ENCODE results near the gene BRD4.
A peak's percentile ranks its signal among the peaks of the same experiment; 100 is the strongest.

BRD4 gene

GRCh38 chr19:15287496-15287895 lies 44.8 kb downstream of the BRD4 start:
- no peaks in the 10 kb centered on the region for H3K9me3 ChIP-seq (replicated peaks in 1 of 2; ENCODE audit: control insufficient read depth in 2 of 2, insufficient read depth in 1 of 2, low read depth in 1 of 2, low read length in 2 of 2)
- no peak overlapping the region for H3K18ac ChIP-seq (ENCODE audit: low read length)
- peaks cover 0 to 6% of the 10 kb centered on the region in 2 donors for H3K36me3 ChIP-seq (replicated peaks in 1 of 2; ENCODE audit: control insufficient read depth in 2 of 2, insufficient read depth in 2 of 2, low read length in 2 of 2)
- no peak overlapping the region for H2BK15ac ChIP-seq (ENCODE audit: low read length)
- H2AK5ac ChIP-seq (ENCODE audit: low read depth, low read length) = no peak overlapping the region
- no peaks in the 10 kb centered on the region for H3K27me3 ChIP-seq (ENCODE audit: control insufficient read depth in 3 of 3, insufficient read depth in 3 of 3, low read depth in 1 of 3, low read length in 3 of 3)
- H2BK5ac ChIP-seq (ENCODE audit: low read length) = no peak overlapping the region
- H3K27ac ChIP-seq (replicated peaks; ENCODE audit: low read length) = no peak overlapping the region
- H4K91ac ChIP-seq (ENCODE audit: low read depth, low read length, poor library complexity) = no peak overlapping the region
- no peak overlapping the region for H3K4ac ChIP-seq (ENCODE audit: low read length)
- H4K8ac ChIP-seq (ENCODE audit: low read depth, low read length) = no peak overlapping the region
- H3K79me1 ChIP-seq (ENCODE audit: low read depth, low read length) = peaks cover 6% of the 10 kb centered on the region
- H3K4me3 ChIP-seq (ENCODE audit: low read length in 2 of 2) = no peak overlapping the region
- no peak for DNase-seq (ENCODE audit: low spot score)
- H3K23ac ChIP-seq (ENCODE audit: low read depth, low read length, poor library complexity) = no peak overlapping the region
- peaks cover 3 to 29% of the 10 kb centered on the region in 2 donors for H3K4me1 ChIP-seq (ENCODE audit: control insufficient read depth in 2 of 2, insufficient read depth in 1 of 2, low read depth in 1 of 2, low read length in 2 of 2)
- no CpG with 5 or more reads among the region's 10 CpGs for WGBS, 2 donors (ENCODE audit: extremely low coverage in 2 of 2, insufficient read length in 2 of 2, insufficient replicate concordance in 1 of 2)
- no peak overlapping the region for H3K4me2 ChIP-seq (ENCODE audit: insufficient read depth, low read length, poor library complexity, severe bottlenecking)
- H3K14ac ChIP-seq (ENCODE audit: low read length) = no peak overlapping the region
- H3K9ac ChIP-seq (ENCODE audit: low read depth, low read length, poor library complexity) = no peak overlapping the region
- H2BK12ac ChIP-seq (ENCODE audit: low read length) = no peak overlapping the region
- no peak overlapping the region for H2BK120ac ChIP-seq (ENCODE audit: low read depth, low read length)
- H2AFZ ChIP-seq (ENCODE audit: low read length) = no peak overlapping the region

DNA sequence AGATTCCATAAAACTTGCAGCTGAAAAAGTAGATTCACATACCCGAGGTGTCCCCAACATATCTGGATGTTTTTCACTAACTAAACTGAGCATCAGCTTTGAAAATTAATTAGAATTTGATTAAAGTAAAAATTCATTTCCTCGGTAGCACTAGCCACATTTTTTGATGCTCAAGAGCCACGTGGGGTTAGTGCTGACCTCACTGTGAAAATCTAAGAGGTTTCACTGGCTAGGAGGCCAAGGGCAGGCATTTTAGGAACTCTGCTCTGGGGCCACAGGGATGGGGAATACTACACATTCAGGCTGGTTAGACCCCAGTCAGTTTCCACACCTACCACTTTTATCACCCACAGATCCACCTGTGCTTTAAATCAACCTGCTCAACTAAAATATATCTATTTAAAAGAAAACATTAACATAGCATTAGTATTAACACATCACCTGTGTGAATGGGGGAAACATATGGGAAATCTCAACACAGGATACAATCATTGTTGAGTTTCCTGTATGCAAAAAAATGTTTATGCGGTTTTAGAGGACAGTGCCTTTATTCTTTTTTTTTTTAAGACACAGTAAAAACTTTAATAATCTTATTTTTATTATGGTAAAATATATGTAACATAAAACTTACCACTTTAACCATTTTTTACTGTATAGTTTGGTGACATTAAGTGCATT lies 45.5 kb downstream of the BRD4 start:
- Histone ChIP-seq H3K9ac (ENCODE audit: low read depth, low read length, poor library complexity) (no peak overlapping the region), H3K4me1 (ENCODE audit: control insufficient read depth in 2 of 2, insufficient read depth in 1 of 2, low read depth in 1 of 2, low read length in 2 of 2) (peaks cover 3 to 29% of the 10 kb centered on the region in 2 donors)

GRCh38 chr19:15285896-15286591 lies 46.3 kb downstream of the BRD4 start:
- H2BK120ac ChIP-seq (ENCODE audit: low read depth, low read length) = no peak overlapping the region
- no peak overlapping the region for H4K91ac ChIP-seq (ENCODE audit: low read depth, low read length, poor library complexity)
- H2AFZ ChIP-seq (ENCODE audit: low read length) = no peak overlapping the region
- peak overlapping the region; percentile 7 for H3K27ac ChIP-seq (replicated peaks; ENCODE audit: low read length)
- no peak overlapping the region for H3K9ac ChIP-seq (ENCODE audit: low read depth, low read length, poor library complexity)
- H2AK5ac ChIP-seq (ENCODE audit: low read depth, low read length) = no peak overlapping the region
- H3K4me1 ChIP-seq (ENCODE audit: control insufficient read depth in 2 of 2, insufficient read depth in 1 of 2, low read depth in 1 of 2, low read length in 2 of 2) = peaks cover 9 to 34% of the 10 kb centered on the region in 2 donors
- no peak overlapping the region for H4K8ac ChIP-seq (ENCODE audit: low read depth, low read length)
- H3K9me3 ChIP-seq (replicated peaks in 1 of 2; ENCODE audit: control insufficient read depth in 2 of 2, insufficient read depth in 1 of 2, low read depth in 1 of 2, low read length in 2 of 2) = no peaks in the 10 kb centered on the region
- H3K4me2 ChIP-seq (ENCODE audit: insufficient read depth, low read length, poor library complexity, severe bottlenecking) = no peak overlapping the region
- no peak overlapping the region for H2BK12ac ChIP-seq (ENCODE audit: low read length)
- no peak overlapping the region for H3K4ac ChIP-seq (ENCODE audit: low read length)
- H3K18ac ChIP-seq (ENCODE audit: low read length) = no peak overlapping the region
- no peak overlapping the region for H2BK15ac ChIP-seq (ENCODE audit: low read length)
- WGBS, 2 donors (ENCODE audit: extremely low coverage in 2 of 2, insufficient read length in 2 of 2, insufficient replicate concordance in 1 of 2) = no CpG with 5 or more reads among the region's 11 CpGs
- no peaks in the 10 kb centered on the region for H3K27me3 ChIP-seq (ENCODE audit: control insufficient read depth in 3 of 3, insufficient read depth in 3 of 3, low read depth in 1 of 3, low read length in 3 of 3)
- H3K23ac ChIP-seq (ENCODE audit: low read depth, low read length, poor library complexity) = no peak overlapping the region
- no peak for DNase-seq (ENCODE audit: low spot score)
- no peak overlapping the region for H2BK5ac ChIP-seq (ENCODE audit: low read length)
- H3K14ac ChIP-seq (ENCODE audit: low read length) = no peak overlapping the region
- H3K36me3 ChIP-seq (replicated peaks in 1 of 2; ENCODE audit: control insufficient read depth in 2 of 2, insufficient read depth in 2 of 2, low read length in 2 of 2) = peaks cover 0 to 6% of the 10 kb centered on the region in 2 donors
- peaks cover 6% of the 10 kb centered on the region for H3K79me1 ChIP-seq (ENCODE audit: low read depth, low read length)
- H3K4me3 ChIP-seq (ENCODE audit: low read length in 2 of 2) = no peak overlapping the region

More for the DNA sequence above, 45.5 kb downstream of the BRD4 start:
- Histone ChIP-seq H2BK5ac (ENCODE audit: low read length) (no peak overlapping the region), H2BK120ac (ENCODE audit: low read depth, low read length) (no peak overlapping the region), H2AK5ac (ENCODE audit: low read depth, low read length) (no peak overlapping the region), H3K27me3 (ENCODE audit: control insufficient read depth in 3 of 3, insufficient read depth in 3 of 3, low read depth in 1 of 3, low read length in 3 of 3) (no peaks in the 10 kb centered on the region), H2BK15ac (ENCODE audit: low read length) (no peak overlapping the region), H3K36me3 (replicated peaks in 1 of 2; ENCODE audit: control insufficient read depth in 2 of 2, insufficient read depth in 2 of 2, low read length in 2 of 2) (peaks cover 0 to 6% of the 10 kb centered on the region in 2 donors), H3K14ac (ENCODE audit: low read length) (no peak overlapping the region), H2AFZ (ENCODE audit: low read length) (no peak overlapping the region), H3K4ac (ENCODE audit: low read length) (no peak overlapping the region), H3K23ac (ENCODE audit: low read depth, low read length, poor library complexity) (no peak overlapping the region), H2BK12ac (ENCODE audit: low read length) (no peak overlapping the region), H3K4me2 (ENCODE audit: insufficient read depth, low read length, poor library complexity, severe bottlenecking) (no peak overlapping the region), H3K27ac (replicated peaks; ENCODE audit: low read length) (no peak overlapping the region), H4K91ac (ENCODE audit: low read depth, low read length, poor library complexity) (no peak overlapping the region), H3K79me1 (ENCODE audit: low read depth, low read length) (peaks cover 6% of the 10 kb centered on the region), H3K9me3 (replicated peaks in 1 of 2; ENCODE audit: control insufficient read depth in 2 of 2, insufficient read depth in 1 of 2, low read depth in 1 of 2, low read length in 2 of 2) (no peaks in the 10 kb centered on the region), H3K18ac (ENCODE audit: low read length) (no peak overlapping the region), H3K4me3 (ENCODE audit: low read length in 2 of 2) (no peak overlapping the region), H4K8ac (ENCODE audit: low read depth, low read length) (no peak overlapping the region)
- no CpG with 5 or more reads among the region's 4 CpGs for WGBS, 2 donors (ENCODE audit: extremely low coverage in 2 of 2, insufficient read length in 2 of 2, insufficient replicate concordance in 1 of 2)
- no peak for DNase-seq (ENCODE audit: low spot score)

DNA sequence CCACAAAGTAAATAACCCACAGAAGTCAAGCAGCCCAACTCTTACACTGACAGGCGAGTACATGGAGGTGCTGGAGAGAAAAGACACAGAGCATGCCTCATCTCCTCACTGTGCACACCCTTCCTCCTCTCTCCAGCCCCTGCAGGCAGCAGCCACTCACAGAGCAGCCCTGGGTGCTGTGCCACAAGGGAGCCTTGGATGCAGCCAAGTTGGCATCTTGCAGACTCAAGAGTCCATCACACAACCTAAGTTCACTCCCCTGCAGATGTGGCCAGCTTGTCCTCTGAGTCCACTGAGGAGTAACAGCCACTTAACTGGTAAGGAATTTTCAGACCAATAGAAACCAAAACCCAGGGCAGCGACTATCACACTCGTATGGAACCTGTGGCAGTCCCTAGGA lies 47.4 kb downstream of the BRD4 start:
- Histone ChIP-seq H2BK12ac (ENCODE audit: low read length) (no peak overlapping the region), H4K91ac (ENCODE audit: low read depth, low read length, poor library complexity) (no peak overlapping the region), H2BK120ac (ENCODE audit: low read depth, low read length) (no peak overlapping the region), H3K4me2 (ENCODE audit: insufficient read depth, low read length, poor library complexity, severe bottlenecking) (no peak overlapping the region), H3K18ac (ENCODE audit: low read length) (no peak overlapping the region), H3K4me1 (ENCODE audit: control insufficient read depth in 2 of 2, insufficient read depth in 1 of 2, low read depth in 1 of 2, low read length in 2 of 2) (peaks cover 12 to 41% of the 10 kb centered on the region in 2 donors), H3K9me3 (replicated peaks in 1 of 2; ENCODE audit: control insufficient read depth in 2 of 2, insufficient read depth in 1 of 2, low read depth in 1 of 2, low read length in 2 of 2) (no peaks in the 10 kb centered on the region), H3K27me3 (ENCODE audit: control insufficient read depth in 3 of 3, insufficient read depth in 3 of 3, low read depth in 1 of 3, low read length in 3 of 3) (no peaks in the 10 kb centered on the region), H3K23ac (ENCODE audit: low read depth, low read length, poor library complexity) (no peak overlapping the region), H3K4me3 (ENCODE audit: low read length in 2 of 2) (no peak overlapping the region), H2AK5ac (ENCODE audit: low read depth, low read length) (no peak overlapping the region), H3K79me1 (ENCODE audit: low read depth, low read length) (peaks cover 10% of the 10 kb centered on the region), H3K4ac (ENCODE audit: low read length) (no peak overlapping the region), H4K8ac (ENCODE audit: low read depth, low read length) (no peak overlapping the region), H3K27ac (replicated peaks; ENCODE audit: low read length) (no peak overlapping the region), H2BK5ac (ENCODE audit: low read length) (no peak overlapping the region), H2AFZ (ENCODE audit: low read length) (no peak overlapping the region), H3K36me3 (replicated peaks in 1 of 2; ENCODE audit: control insufficient read depth in 2 of 2, insufficient read depth in 2 of 2, low read length in 2 of 2) (peaks cover 0 to 14% of the 10 kb centered on the region in 2 donors), H3K9ac (ENCODE audit: low read depth, low read length, poor library complexity) (no peak overlapping the region), H3K14ac (ENCODE audit: low read length) (no peak overlapping the region), H2BK15ac (ENCODE audit: low read length) (no peak overlapping the region)
- WGBS, 2 donors (ENCODE audit: extremely low coverage in 2 of 2, insufficient read length in 2 of 2, insufficient replicate concordance in 1 of 2) = no CpG with 5 or more reads among the region's 3 CpGs
- no peak for DNase-seq (ENCODE audit: low spot score)
